H1 (cell line): ENCODE data around the gene UPB1. TPM values are rescaled to one million over a fixed set of nuclear protein-coding genes. Genes with fewer than 3 reads are reported as not detected.

Source experiments
- CTCF ChIA-PET: fragments of 300-600 bp; sonication (Branson Sonifier 250); formaldehyde crosslinking; loops from one replicate; lab custom pipeline; 2021; ENCODE audit not compliant: partially characterized antibody; lab: Charles Lee
- POLR2A ChIA-PET: fragments of 300-600 bp; sonication (Branson Sonifier 250); formaldehyde crosslinking; loops from one replicate; lab custom pipeline; 2021; ENCODE audit warnings: inconsistent platforms; ENCODE audit not compliant: partially characterized antibody; lab: Charles Lee
- DNase-seq, 2 experiments: peaks; one replicate each; pipeline versions ENCODE4 v3.0.0 to v3.0.0-alpha.2; 2010 to 2022; ENCODE audit warnings: low spot score in 2 of 2, low read depth in 1 of 2, mixed read lengths in 1 of 2
- FAIRE-seq: peaks from 2 replicates; lab custom pipeline; 2011; peaks lifted over from hg19 to GRCh38; lab: Jason Lieb, UNC
- H2AFZ ChIP-seq: 2 replicates; pipeline ENCODE4 v1.8.1; 2012; ENCODE audit warnings: low read length, inconsistent platforms
- H2AK5ac ChIP-seq: 2 replicates; pipeline ENCODE4 v1.6.1; 2013; ENCODE audit warnings: low read depth, low read length
- H2BK120ac ChIP-seq: replicated peaks from 2 replicates; pipeline ENCODE3; 2013; ENCODE audit warnings: low read depth, low read length, inconsistent platforms
- H2BK12ac ChIP-seq: 2 replicates; pipeline ENCODE4 v1.6.1; 2013; ENCODE audit warnings: low read depth, low read length
- H2BK15ac ChIP-seq: 2 replicates; pipeline ENCODE4 v1.6.1; 2013; ENCODE audit warnings: low read length
- H2BK20ac ChIP-seq: 2 replicates; pipeline ENCODE4 v1.6.1; 2013; ENCODE audit warnings: low read length
- H2BK5ac ChIP-seq: 2 replicates; pipeline ENCODE4 v1.6.1; 2013; ENCODE audit warnings: low read depth, low read length
- H3K14ac ChIP-seq: 2 replicates; pipeline ENCODE4 v1.6.1; 2013; ENCODE audit warnings: inconsistent platforms; ENCODE audit not compliant: insufficient read length
- H3K18ac ChIP-seq: 2 replicates; pipeline ENCODE4 v1.6.1; 2013; ENCODE audit warnings: low read length; ENCODE audit errors: extremely low read depth
- H3K23ac ChIP-seq: 2 replicates; pipeline ENCODE4 v1.6.1; 2013; ENCODE audit warnings: inconsistent platforms; ENCODE audit not compliant: insufficient read length
- H3K23me2 ChIP-seq: 2 replicates; pipeline ENCODE4 v1.6.1; 2013; ENCODE audit warnings: low read depth, low read length
- H3K27ac ChIP-seq: 2 replicates; pipeline ENCODE4 v1.6.1; 2011; ENCODE audit warnings: low read depth, low read length, inconsistent platforms
- H3K27me3 ChIP-seq, 4 experiments: replicated peaks in 1 of 4; 1 replicate in 1 of 4; 2 replicates in 3 of 4; pipeline versions ENCODE4 v1.6.1 to v1.8.1; 2011 to 2013; ENCODE audit warnings: low read length in 3 of 4, mild to moderate bottlenecking in 3 of 4, inconsistent platforms in 2 of 4, mixed read lengths in 2 of 4, moderate library complexity in 1 of 4; ENCODE audit not compliant: control insufficient read depth in 3 of 4, insufficient read depth in 3 of 4; ENCODE audit errors: extremely low read depth in 1 of 4
- H3K36me3 ChIP-seq, 4 experiments: 2 replicates each; pipeline versions ENCODE4 v1.6.1 to v1.8.1; 2011 to 2013; ENCODE audit warnings: mild to moderate bottlenecking in 4 of 4, low read length in 3 of 4, moderate library complexity in 2 of 4, control low read depth in 1 of 4, inconsistent platforms in 1 of 4; ENCODE audit not compliant: insufficient read depth in 4 of 4, control insufficient read depth in 2 of 4
- H3K4ac ChIP-seq: replicated peaks from 2 replicates; pipeline ENCODE3; 2013; ENCODE audit warnings: low read length, low read depth, mixed read lengths, inconsistent platforms; ENCODE audit not compliant: insufficient read length
- H3K4me1 ChIP-seq, 4 experiments: replicated peaks in 1 of 4; 1 replicate in 1 of 4; 2 replicates in 3 of 4; pipeline versions ENCODE4 v1.6.1 to v1.8.1; 2011 to 2013; ENCODE audit warnings: low read length in 3 of 4, inconsistent platforms in 2 of 4, mixed read lengths in 1 of 4; ENCODE audit not compliant: insufficient read depth in 4 of 4, control insufficient read depth in 3 of 4
- H3K4me2 ChIP-seq, 2 experiments: 2 replicates each; pipeline versions ENCODE4 v1.6.1 to v1.8.1; 2011 to 2013; ENCODE audit warnings: low read depth in 2 of 2, low read length in 2 of 2, control low read depth in 1 of 2, inconsistent platforms in 1 of 2, mild to moderate bottlenecking in 1 of 2; ENCODE audit not compliant: insufficient read depth in 1 of 2
- H3K4me3 ChIP-seq, 4 experiments: fragments of 200-600, 300-600 bp in 1 of 4; sonication (generic), shearing (Covaris generic), sonication (Bioruptor Twin) in 1 of 4; 2 replicates each; pipeline versions ENCODE4 v1.5.1 to v1.8.1; 2011 to 2016; ENCODE audit warnings: low read length in 4 of 4, low read depth in 3 of 4, control low read depth in 2 of 4, inconsistent platforms in 2 of 4, mild to moderate bottlenecking in 2 of 4, mixed read lengths in 1 of 4, moderate library complexity in 1 of 4; ENCODE audit not compliant: insufficient read depth in 2 of 4; ENCODE audit errors: extremely low read depth in 1 of 4
- H3K56ac ChIP-seq: replicated peaks from 2 replicates; pipeline ENCODE3; 2013; ENCODE audit warnings: low read depth, mild to moderate bottlenecking, mixed read lengths, low read length, inconsistent platforms; ENCODE audit not compliant: insufficient read length
- H3K79me1 ChIP-seq: 2 replicates; pipeline ENCODE4 v1.6.1; 2013; ENCODE audit warnings: low read depth, low read length, control low read depth
- H3K79me2 ChIP-seq, 2 experiments: 2 replicates each; pipeline versions ENCODE4 v1.6.1 to v1.8.1; 2012 to 2013; ENCODE audit warnings: low read length in 2 of 2, mild to moderate bottlenecking in 2 of 2, inconsistent platforms in 1 of 2; ENCODE audit not compliant: insufficient read depth in 2 of 2, control insufficient read depth in 1 of 2
- H3K9ac ChIP-seq, 4 experiments: replicated peaks in 1 of 4; 1 replicate in 1 of 4; 2 replicates in 3 of 4; pipeline versions ENCODE4 v1.6.1 to v1.8.1; 2011 to 2013; ENCODE audit warnings: low read depth in 3 of 4, low read length in 3 of 4, control low read depth in 2 of 4, mild to moderate bottlenecking in 2 of 4, moderate library complexity in 2 of 4, inconsistent platforms in 1 of 4; ENCODE audit errors: extremely low read depth in 1 of 4
- H3K9me3 ChIP-seq, 2 experiments: 2 replicates each; pipeline versions ENCODE4 v1.6.1 to v1.8.1; 2012 to 2013; ENCODE audit warnings: mild to moderate bottlenecking in 2 of 2, moderate library complexity in 2 of 2, control low read depth in 1 of 2, inconsistent platforms in 1 of 2, low read depth in 1 of 2, low read length in 1 of 2, mixed read lengths in 1 of 2; ENCODE audit not compliant: insufficient read depth in 2 of 2
- H4K20me1 ChIP-seq, 2 experiments: replicated peaks in 1 of 2; 2 replicates each; pipeline versions ENCODE3 to v1.8.1; 2011 to 2013; ENCODE audit warnings: inconsistent platforms in 2 of 2, low read length in 2 of 2, mild to moderate bottlenecking in 1 of 2; ENCODE audit not compliant: insufficient read depth in 2 of 2, control insufficient read depth in 1 of 2
- H4K5ac ChIP-seq: 2 replicates; pipeline ENCODE4 v1.6.1; 2013; ENCODE audit warnings: low read length, low read depth, mixed read lengths, inconsistent platforms; ENCODE audit not compliant: insufficient read length
- H4K8ac ChIP-seq: 2 replicates; pipeline ENCODE4 v1.8.0; 2013; ENCODE audit warnings: mild to moderate bottlenecking, moderate library complexity, low read length, inconsistent platforms; ENCODE audit not compliant: insufficient read depth; ENCODE audit errors: extremely low read depth
- H4K91ac ChIP-seq: replicated peaks from 2 replicates; pipeline ENCODE3; 2013; ENCODE audit warnings: low read length, mixed read lengths, inconsistent platforms; ENCODE audit not compliant: insufficient read length
- BCL11A ChIP-seq, 2 experiments: IDR thresholded peaks; one replicate each; pipeline ENCODE4 v1.6.1; 2011; ENCODE audit warnings: low read depth in 2 of 2, low read length in 2 of 2, mild to moderate bottlenecking in 2 of 2
- BRCA1 ChIP-seq: IDR thresholded peaks from 2 replicates; pipeline ENCODE4 v1.6.1; 2012; ENCODE audit warnings: low read depth, low read length, improper control_type of control experiment
- CBX8 ChIP-seq: fragments of 300-800, 300-1000 bp; sonication (generic); IDR thresholded peaks from 2 replicates; pipeline ENCODE4 v1.7.1; 2016; ENCODE audit warnings: low read depth, low read length, borderline replicate concordance
- CHD1 ChIP-seq: IDR thresholded peaks from 2 replicates; pipeline ENCODE4 v1.6.1; 2012; ENCODE audit warnings: low read depth, low read length, improper control_type of control experiment
- EP300 ChIP-seq, 2 experiments: IDR thresholded peaks; 1 replicate in 1 of 2; 2 replicates in 1 of 2; pipeline ENCODE4 v1.6.1; 2011 to 2012; ENCODE audit warnings: low read depth in 2 of 2, low read length in 2 of 2, mild to moderate bottlenecking in 2 of 2, borderline replicate concordance in 1 of 2, inconsistent platforms in 1 of 2, moderate library complexity in 1 of 2
- FOSL1 ChIP-seq: IDR thresholded peaks from 2 replicates; pipeline ENCODE4 v1.6.1; 2011; ENCODE audit warnings: mild to moderate bottlenecking, low read depth, low read length, moderate library complexity; ENCODE audit not compliant: insufficient read depth
- RBBP5 ChIP-seq: IDR thresholded peaks from 2 replicates; pipeline ENCODE4 v1.7.1; 2012; ENCODE audit warnings: low read depth, mild to moderate bottlenecking, inconsistent platforms, low read length, moderate library complexity, borderline replicate concordance
- SAP30 ChIP-seq: fragments of 300-600 bp; sonication (generic); IDR thresholded peaks from 2 replicates; pipeline ENCODE4 v1.7.1; 2012; ENCODE audit warnings: low read length, moderate library complexity, mild to moderate bottlenecking, inconsistent platforms; ENCODE audit not compliant: insufficient read depth, insufficient replicate concordance
- SIN3A ChIP-seq, 2 experiments: IDR thresholded peaks in 1 of 2; conservative IDR thresholded peaks in 1 of 2; 2 replicates each; pipeline ENCODE4 v1.6.1; 2011 to 2012; ENCODE audit warnings: low read length in 2 of 2, improper control_type of control experiment in 1 of 2, low read depth in 1 of 2, mild to moderate bottlenecking in 1 of 2
- SUZ12 ChIP-seq: fragments of 200-600 bp; sonication (generic); IDR thresholded peaks from 2 replicates; pipeline ENCODE4 v1.6.1; 2012; ENCODE audit warnings: mild to moderate bottlenecking, inconsistent platforms, low read length, moderate library complexity, mixed read lengths
- YY1 ChIP-seq: IDR thresholded peaks from 2 replicates; pipeline ENCODE4 v1.6.1; 2011; ENCODE audit warnings: low read depth, mild to moderate bottlenecking, low read length
- WGBS, 2 experiments: shearing (Covaris generic) in 1 of 2; methylation state at CpG; one replicate each; pipeline versions ENCODE4 v1.1.6 to v1.1.7; 2013 to 2015; ENCODE audit warnings: low lambda C conversion rate in 2 of 2, mixed read lengths in 2 of 2, inconsistent platforms in 1 of 2, low coverage in 1 of 2, missing lambda C conversion rate in 1 of 2; ENCODE audit not compliant: insufficient replicate concordance in 2 of 2, insufficient coverage in 1 of 2, insufficient read length in 1 of 2; ENCODE audit errors: extremely low coverage in 1 of 2, missing lambda C conversion rate in 1 of 2; 5-methylcytosine and 5-hydroxymethylcytosine counted together
- polyA plus RNA-seq, 7 experiments: library from polyadenylated mRNA; depleted of rRNA in 3 of 7; stranded (reverse) in 5 of 7; unstranded in 2 of 7; fragments of >200 nt in 5 of 7; fragments of 200-250 nt in 2 of 7; gene quantifications; 1 replicate in 5 of 7; 2 replicates in 1 of 7; 4 replicates in 1 of 7; pipeline versions ENCODE4 v1.2.1 to v1.2.3, GENCODE V29; 2011 to 2013; ENCODE audit warnings: missing spikeins in 2 of 7, mixed read lengths in 2 of 7
- total RNA-seq: library from RNA; stranded (reverse); fragmentation: NEBNext Ultra II Directional; extraction: Animal tissue kit (Norgen Biotek cat#: 25700); gene quantifications from 2 replicates; pipeline ENCODE4 v1.2.1, GENCODE V29; 2021
- TF ChIP-seq, protein P1 (sequence below): IDR thresholded peaks from 2 replicates; pipeline ENCODE4 v1.6.1; 2012; ENCODE audit warnings: inconsistent platforms

The UPB1 gene
- total and polyA plus RNA-seq, 2 of the 8 experiments (the other 6 are each of a cell fraction or from before 2014, with no cell fraction given): 0.09 TPM; not detected in 1

DNA sequence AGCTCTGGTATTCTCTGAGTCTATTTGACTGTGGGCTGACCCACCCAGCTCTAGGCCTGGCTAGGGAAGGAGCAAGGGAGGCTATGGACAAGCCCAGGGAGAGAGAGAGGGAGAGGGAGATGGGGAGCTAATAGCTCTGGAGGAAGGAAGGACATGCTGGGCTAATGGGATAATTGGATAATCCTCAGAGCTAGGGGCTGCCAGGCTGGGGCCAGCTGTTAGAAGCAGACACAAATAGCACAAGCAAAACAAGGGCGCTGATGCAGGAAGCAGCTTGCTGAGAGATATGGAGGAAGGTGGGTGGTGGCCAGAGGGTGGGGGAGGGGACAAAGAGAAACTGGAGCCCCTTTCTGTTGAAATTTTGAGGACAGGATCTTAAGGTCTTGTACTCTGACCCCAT lies 44.5 kb upstream of the UPB1 start:
- Histone ChIP-seq H4K91ac (no peak overlapping the region), H2AFZ (no peak overlapping the region), H3K36me3 (no peaks in the 10 kb centered on the region), H3K18ac (no peak overlapping the region), H3K14ac (no peak overlapping the region), H3K23me2 (no peaks in the 10 kb centered on the region), H3K4ac (no peak overlapping the region), H3K27me3 (no peaks in the 10 kb centered on the region; a peak in 1 of 7 replicates), H2BK120ac (no peak overlapping the region), H4K20me1 (no peaks in the 10 kb centered on the region), H3K79me2 (no peaks in the 10 kb centered on the region), H3K9me3 (no peaks in the 10 kb centered on the region), H2BK12ac (0 out of 2 replicates have a peak overlapping the region, but pooled peaks have one; percentile 42), H2BK20ac (no peak overlapping the region), H3K4me3 (no peak overlapping the region; a peak in 1 of 8 replicates), H3K9ac (no peak overlapping the region), H4K8ac (no peak overlapping the region), H2AK5ac (no peak overlapping the region; the same call in 1 of the 2 replicates), H3K56ac (no peak overlapping the region), H3K4me1 (peaks cover 0 to 4% (median 3%) of the 10 kb centered on the region in 4 experiments; a peak in 2 of 7 replicates), H3K23ac (no peak overlapping the region), H3K27ac (no peak overlapping the region), H2BK15ac (0 out of 2 replicates have a peak overlapping the region, but pooled peaks have one; percentile 12), H3K79me1 (no peaks in the 10 kb centered on the region), H3K4me2 (no peak overlapping the region; a peak in 1 of 4 replicates), H2BK5ac (no peak overlapping the region), H4K5ac (no peak overlapping the region)
- POLR2A ChIA-PET: no interaction called here
- DNase-seq (no peak), FAIRE-seq (no peak)
- WGBS, 2 experiments: 80% methylated on average over 1 of the region's 1 CpG; no CpG with 5 or more reads in 1 of the 2 experiments
- CTCF ChIA-PET: interaction anchor here (0.7 to 1.8 kb wide), 6 partner anchors 30 to 392 kb away, joined by 3 to 5 read pairs (median 4); no protein-coding TSS in a partner anchor
- no peak for TF ChIP-seq SAP30
- TF ChIP-seq CHD1: no peak
- no peak for TF ChIP-seq BRCA1
- TF ChIP-seq RBBP5: no peak
- TF ChIP-seq, protein P1, sequence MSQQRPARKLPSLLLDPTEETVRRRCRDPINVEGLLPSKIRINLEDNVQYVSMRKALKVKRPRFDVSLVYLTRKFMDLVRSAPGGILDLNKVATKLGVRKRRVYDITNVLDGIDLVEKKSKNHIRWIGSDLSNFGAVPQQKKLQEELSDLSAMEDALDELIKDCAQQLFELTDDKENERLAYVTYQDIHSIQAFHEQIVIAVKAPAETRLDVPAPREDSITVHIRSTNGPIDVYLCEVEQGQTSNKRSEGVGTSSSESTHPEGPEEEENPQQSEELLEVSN: no peak
- no peak for TF ChIP-seq BCL11A (IDR thresholded peaks at IDR 0.05; ENCODE audit: low read depth in 2 of 2, low read length in 2 of 2)
- TF ChIP-seq CBX8: no peak
- TF ChIP-seq FOSL1: no peak
- TF ChIP-seq SUZ12: no peak
- no peak for TF ChIP-seq YY1
- no peak for TF ChIP-seq EP300 (IDR thresholded peaks at IDR 0.05; ENCODE audit: borderline replicate concordance in 1 of 2, low read depth in 2 of 2, low read length in 2 of 2)
- no peak for TF ChIP-seq SIN3A (conservative IDR thresholded peaks at IDR 0.05 in 1 of 2, IDR thresholded peaks at IDR 0.05 in 1 of 2; ENCODE audit: low read depth in 1 of 2, low read length in 2 of 2)
